ENCODE results near the gene TMED1.

DNA sequence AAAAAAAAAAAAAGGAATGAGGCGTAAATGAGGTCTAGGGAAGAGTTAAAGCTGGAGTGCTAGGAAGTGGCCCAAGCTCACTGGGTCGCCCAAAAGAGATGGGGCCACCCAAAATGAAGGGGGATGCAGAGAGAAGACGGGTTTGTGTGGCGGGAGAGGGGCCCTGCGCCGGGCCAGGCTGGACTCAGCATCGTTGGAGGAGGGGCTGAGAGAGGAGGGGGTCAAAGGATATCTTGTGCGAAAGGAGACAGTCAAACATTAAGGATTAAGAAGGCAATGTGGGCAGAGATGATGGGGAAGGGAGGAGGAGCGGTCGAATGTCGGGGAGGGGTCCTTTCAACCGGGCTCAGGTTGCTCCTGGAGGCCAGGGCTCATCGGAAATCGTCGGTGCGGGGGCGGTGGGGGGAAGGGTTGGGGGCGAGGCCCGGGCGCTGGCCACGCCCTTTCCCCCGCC is 34.5 kb upstream of the TMED1 start:
- TF ChIP-seq, protein P1, sequence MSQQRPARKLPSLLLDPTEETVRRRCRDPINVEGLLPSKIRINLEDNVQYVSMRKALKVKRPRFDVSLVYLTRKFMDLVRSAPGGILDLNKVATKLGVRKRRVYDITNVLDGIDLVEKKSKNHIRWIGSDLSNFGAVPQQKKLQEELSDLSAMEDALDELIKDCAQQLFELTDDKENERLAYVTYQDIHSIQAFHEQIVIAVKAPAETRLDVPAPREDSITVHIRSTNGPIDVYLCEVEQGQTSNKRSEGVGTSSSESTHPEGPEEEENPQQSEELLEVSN (IDR thresholded peaks at IDR 0.05; ENCODE audit: borderline replicate concordance, low read depth) = no peak
- TF ChIP-seq, protein P2, sequence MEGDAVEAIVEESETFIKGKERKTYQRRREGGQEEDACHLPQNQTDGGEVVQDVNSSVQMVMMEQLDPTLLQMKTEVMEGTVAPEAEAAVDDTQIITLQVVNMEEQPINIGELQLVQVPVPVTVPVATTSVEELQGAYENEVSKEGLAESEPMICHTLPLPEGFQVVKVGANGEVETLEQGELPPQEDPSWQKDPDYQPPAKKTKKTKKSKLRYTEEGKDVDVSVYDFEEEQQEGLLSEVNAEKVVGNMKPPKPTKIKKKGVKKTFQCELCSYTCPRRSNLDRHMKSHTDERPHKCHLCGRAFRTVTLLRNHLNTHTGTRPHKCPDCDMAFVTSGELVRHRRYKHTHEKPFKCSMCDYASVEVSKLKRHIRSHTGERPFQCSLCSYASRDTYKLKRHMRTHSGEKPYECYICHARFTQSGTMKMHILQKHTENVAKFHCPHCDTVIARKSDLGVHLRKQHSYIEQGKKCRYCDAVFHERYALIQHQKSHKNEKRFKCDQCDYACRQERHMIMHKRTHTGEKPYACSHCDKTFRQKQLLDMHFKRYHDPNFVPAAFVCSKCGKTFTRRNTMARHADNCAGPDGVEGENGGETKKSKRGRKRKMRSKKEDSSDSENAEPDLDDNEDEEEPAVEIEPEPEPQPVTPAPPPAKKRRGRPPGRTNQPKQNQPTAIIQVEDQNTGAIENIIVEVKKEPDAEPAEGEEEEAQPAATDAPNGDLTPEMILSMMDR (IDR thresholded peaks at IDR 0.05) = no peak

Measured in A549 (cell line).